Heart left ventricle (tissue), 16 donors: ENCODE data around the gene CMIP. TPM values are rescaled to one million over a fixed set of nuclear protein-coding genes. Genes with fewer than 3 reads are reported as not detected.

Source experiments
- ATAC-seq, 4 donors: fragments of 200-7000 bp; cut with Tn5 transposase; one replicate each; pipeline ENCODE4 v1.9.1; 2020 to 2022; ENCODE audit warnings: moderate library complexity in 4 of 4, mild to moderate bottlenecking in 3 of 4, moderate number of reproducible peaks in 1 of 4
- DNase-seq, 5 donors: peaks; one replicate each; pipeline ENCODE4 v3.0.0-alpha.2; 2020
- H3K27ac ChIP-seq, 12 donors: fragments of 200-600 bp; sonication (generic) in 4 of 12; one replicate each; pipeline versions ENCODE4 v1.5.0 to v1.8.0; 2016 to 2022; ENCODE audit warnings: mild to moderate bottlenecking in 2 of 12
- H3K27me3 ChIP-seq, 9 donors: fragments of 200-600 bp; sonication (generic) in 2 of 9; one replicate each; pipeline versions ENCODE4 v1.5.1 to v1.8.0; 2016 to 2022; ENCODE audit warnings: mild to moderate bottlenecking in 3 of 9
- H3K36me3 ChIP-seq, 9 donors: fragments of 200-600 bp; sonication (generic) in 2 of 9; one replicate each; pipeline versions ENCODE4 v1.5.0 to v1.8.0; 2018 to 2022; ENCODE audit warnings: mild to moderate bottlenecking in 2 of 9
- H3K4me1 ChIP-seq, 12 donors: fragments of 200-600 bp; sonication (generic) in 4 of 12; one replicate each; pipeline versions ENCODE4 v1.5.0 to v1.8.0; 2016 to 2022; ENCODE audit warnings: mild to moderate bottlenecking in 3 of 12
- H3K4me3 ChIP-seq, 12 donors: fragments of 200-600 bp; sonication (generic) in 4 of 12; one replicate each; pipeline versions ENCODE4 v1.5.0 to v1.8.0; 2017 to 2022; ENCODE audit warnings: mild to moderate bottlenecking in 9 of 12, moderate library complexity in 4 of 12
- H3K9me3 ChIP-seq, 12 donors: fragments of 200-600 bp; sonication (generic) in 4 of 12; one replicate each; pipeline versions ENCODE4 v1.5.0 to v1.8.0; 2016 to 2022; ENCODE audit warnings: mild to moderate bottlenecking in 1 of 12
- CTCF ChIP-seq, 12 donors: fragments of 200-600 bp; sonication (generic) in 4 of 12; IDR thresholded peaks; one replicate each; pipeline versions ENCODE4 v1.5.0 to v1.8.0; 2018 to 2022; ENCODE audit warnings: antibody characterized with exemption in 12 of 12, mild to moderate bottlenecking in 5 of 12
- POLR2A ChIP-seq, 2 donors: fragments of 450-650 bp; IDR thresholded peaks; one replicate each; pipeline ENCODE4 v1.6.1; 2017; ENCODE audit warnings: antibody characterized with exemption in 2 of 2, mild to moderate bottlenecking in 2 of 2, moderate library complexity in 2 of 2
- WGBS, 4 donors: extraction: QIAGEN DNeasy Blood & Tissue Kit in 2 of 4; methylation state at CpG; one replicate each; pipeline versions ENCODE4 v1.1.5 to v1.1.7; 2013 to 2018; 5-methylcytosine and 5-hydroxymethylcytosine counted together
- intact Hi-C, 10 donors: fragments of 100-400 bp; cut with DNase I; formaldehyde crosslinking; loops; one replicate each; pipeline versions ENCODE4 v1.11.1 to v1.14.2; 2022
- polyA plus RNA-seq, 2 donors: library from polyadenylated mRNA; stranded (reverse); fragments of 200-250 nt; gene quantifications; one replicate each; pipeline ENCODE4 v1.2.3, GENCODE V29; 2013
- total RNA-seq, 9 donors: library from RNA; depleted of rRNA in 2 of 9; stranded (reverse); fragments of >200 nt in 2 of 9; fragmentation: NEBNext Ultra II Directional in 3 of 9; extraction: Animal tissue kit (Norgen Biotek cat#: 25700) in 3 of 9; gene quantifications; one replicate each; pipeline versions ENCODE4 v1.1.0 to v1.2.4, GENCODE V29; 2016 to 2023
- donor health status: ischemic (EF 13 %, LVEDD 7.1; RV severe dilation, severe dysfunction).
- donor health status: healthy with polysubstance abuse.
- donor health status: DM: no; HTN: yes; CAD: no.
- donor health status: DM: no; HTN: no; CAD: no.
- donor health status: ischemic (EF 25% LVEDD 6.9; RV normal size, moderate dysfunction).
- donor health status: ischemic (EF 25% LVEDD 5.7; RV mildly dilated, moderate dysfunction).
- donor health status: healthy.
- donor health status: DM: yes; HTN: yes; CAD: no.
- donor health status: ischemic (EF 35%, LVEDD 5.7; RV mildly dilated, moderate dysfunction).
- donor health status: nonischemic (EF 11% LVEDD 7.7; RV severe dilation, severe dysfunction).
- donor health status: DM: yes; HTN: yes; CAD: no.
- donor health status: PGD.
- donor health status: ischemic (EF 29% LVEDD 5.4; RV normal size, mild dysfunction).
- donor health status: nonischemic (EF 23%, LVEDD 6.1; RV moderate dilation, normal function).

Gene CMIP
- total and polyA plus RNA-seq, 11 donors = 4.1 to 48.8 (median 10.6) TPM

- H3K4me1 ChIP-seq = peaks cover 0 to 21% (median 3%) of the 10 kb centered on the region in 12 donors
- no peak for ATAC-seq
- WGBS, 4 donors = 82 to 93% (median 87%) methylated on average over 10 of the region's 10 CpGs
Observed at GRCh38 chr16:81535679-81536360, 91.2 kb downstream of the CMIP start.

GRCh38 chr16:81536648-81537047, 92.0 kb downstream of the CMIP start:
- Histone ChIP-seq H3K9me3 (no peaks in the 10 kb centered on the region), H3K4me3 (no peak overlapping the region), H3K27ac (no peak overlapping the region), H3K27me3 (no peaks in the 10 kb centered on the region), H3K36me3 (peaks cover 0 to 10% (median 0%) of the 10 kb centered on the region in 9 donors), H3K4me1 (peaks cover 0 to 14% (median 0%) of the 10 kb centered on the region in 12 donors)
- intact Hi-C loops = no loop called here
- no peak for ATAC-seq
- TF ChIP-seq POLR2A (IDR thresholded peaks at IDR 0.05) = no peak
- no peak for TF ChIP-seq CTCF (IDR thresholded peaks at IDR 0.05)
- 90 to 97% (median 96%) methylated on average over 11 of the region's 11 CpGs for WGBS, 4 donors
- DNase-seq = no peak

More at GRCh38 chr16:81535679-81536360, 91.2 kb downstream of the CMIP start:
- Histone ChIP-seq H3K9me3 (no peaks in the 10 kb centered on the region), H3K4me3 (no peak overlapping the region), H3K27me3 (no peaks in the 10 kb centered on the region), H3K36me3 (peaks cover 0 to 10% (median 0%) of the 10 kb centered on the region in 9 donors), H3K27ac (no peak overlapping the region)
- intact Hi-C loops = no loop called here
- DNase-seq = no peak
- TF ChIP-seq POLR2A (IDR thresholded peaks at IDR 0.05) (no peak), CTCF (IDR thresholded peaks at IDR 0.05) (no peak)

- no peak overlapping the region for H3K27ac ChIP-seq
- WGBS, 4 donors = 90 to 95% (median 91%) methylated on average over 18 of the region's 18 CpGs
- intact Hi-C loops = no loop called here
- ATAC-seq (peak in 1 of 4 donors; percentile 16), DNase-seq (no peak)
- peaks cover 0 to 10% (median 0%) of the 10 kb centered on the region in 9 donors for H3K36me3 ChIP-seq
- no peak for TF ChIP-seq CTCF (IDR thresholded peaks at IDR 0.05)
- TF ChIP-seq POLR2A (IDR thresholded peaks at IDR 0.05) = no peak
- no peak overlapping the region for H3K4me3 ChIP-seq
- peaks cover 0 to 22% (median 3%) of the 10 kb centered on the region in 12 donors for H3K4me1 ChIP-seq
- no peaks in the 10 kb centered on the region for H3K9me3 ChIP-seq
- H3K27me3 ChIP-seq = no peaks in the 10 kb centered on the region
Observed at GRCh38 chr16:81537721-81538561, 93.3 kb downstream of the CMIP start.
